Adrenal gland (tissue), 5 donors: Measurements from ENCODE around the gene SMTNL1.

ENCODE experiments used
- POLR2A ChIP-seq, 2 donors: fragments of 450-650 bp; IDR thresholded peaks; one replicate each; pipeline ENCODE4 v1.6.1; 2017; ENCODE audit warnings: antibody characterized with exemption in 2 of 2, mild to moderate bottlenecking in 2 of 2, moderate library complexity in 1 of 2
- TF ChIP-seq, protein P1 (sequence below), 6 experiments: fragments of 450-650 bp in 4 of 6; fragments of 200-600 bp in 2 of 6; sonication (generic) in 1 of 6; IDR thresholded peaks; 1 replicate in 5 of 6; 2 replicates in 1 of 6; pipeline versions ENCODE4 v1.5.1 to v1.8.0; 2016 to 2021; ENCODE audit warnings: antibody characterized with exemption in 6 of 6, mild to moderate bottlenecking in 2 of 6, moderate library complexity in 1 of 6
- donor health status: DM: no; HTN: no; CAD: no.

GRCh38 chr11:57584341-57584740 is 46.9 kb downstream of the SMTNL1 start:
- TF ChIP-seq, protein P1, sequence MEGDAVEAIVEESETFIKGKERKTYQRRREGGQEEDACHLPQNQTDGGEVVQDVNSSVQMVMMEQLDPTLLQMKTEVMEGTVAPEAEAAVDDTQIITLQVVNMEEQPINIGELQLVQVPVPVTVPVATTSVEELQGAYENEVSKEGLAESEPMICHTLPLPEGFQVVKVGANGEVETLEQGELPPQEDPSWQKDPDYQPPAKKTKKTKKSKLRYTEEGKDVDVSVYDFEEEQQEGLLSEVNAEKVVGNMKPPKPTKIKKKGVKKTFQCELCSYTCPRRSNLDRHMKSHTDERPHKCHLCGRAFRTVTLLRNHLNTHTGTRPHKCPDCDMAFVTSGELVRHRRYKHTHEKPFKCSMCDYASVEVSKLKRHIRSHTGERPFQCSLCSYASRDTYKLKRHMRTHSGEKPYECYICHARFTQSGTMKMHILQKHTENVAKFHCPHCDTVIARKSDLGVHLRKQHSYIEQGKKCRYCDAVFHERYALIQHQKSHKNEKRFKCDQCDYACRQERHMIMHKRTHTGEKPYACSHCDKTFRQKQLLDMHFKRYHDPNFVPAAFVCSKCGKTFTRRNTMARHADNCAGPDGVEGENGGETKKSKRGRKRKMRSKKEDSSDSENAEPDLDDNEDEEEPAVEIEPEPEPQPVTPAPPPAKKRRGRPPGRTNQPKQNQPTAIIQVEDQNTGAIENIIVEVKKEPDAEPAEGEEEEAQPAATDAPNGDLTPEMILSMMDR (IDR thresholded peaks at IDR 0.05), result no peak
- TF ChIP-seq POLR2A (IDR thresholded peaks at IDR 0.05), result no peak
